Stimulated activated CD8-positive, alpha-beta memory T cell treated with anti-CD3 and anti-CD28 coated beads, Interleukin-15, amount 100 ng/mL, for 48 hours (primary cell): ENCODE results near the gene DXO.
"Not testable (repeated sequence)": the region's sequence is repeated elsewhere in the genome, so short reads cannot be mapped to it uniquely, and the experiment has no call there.

ENCODE experiments used
- DNase-seq, 2 donors: peaks; one replicate each; pipeline ENCODE4 v3.0.0-alpha.2; 2020; ENCODE audit warnings: low read depth in 2 of 2

DXO gene

GRCh38 chr6:31980195-31980876 lies 8.4 kb upstream of the DXO start:
- not testable (repeated sequence) for DNase-seq

DNA sequence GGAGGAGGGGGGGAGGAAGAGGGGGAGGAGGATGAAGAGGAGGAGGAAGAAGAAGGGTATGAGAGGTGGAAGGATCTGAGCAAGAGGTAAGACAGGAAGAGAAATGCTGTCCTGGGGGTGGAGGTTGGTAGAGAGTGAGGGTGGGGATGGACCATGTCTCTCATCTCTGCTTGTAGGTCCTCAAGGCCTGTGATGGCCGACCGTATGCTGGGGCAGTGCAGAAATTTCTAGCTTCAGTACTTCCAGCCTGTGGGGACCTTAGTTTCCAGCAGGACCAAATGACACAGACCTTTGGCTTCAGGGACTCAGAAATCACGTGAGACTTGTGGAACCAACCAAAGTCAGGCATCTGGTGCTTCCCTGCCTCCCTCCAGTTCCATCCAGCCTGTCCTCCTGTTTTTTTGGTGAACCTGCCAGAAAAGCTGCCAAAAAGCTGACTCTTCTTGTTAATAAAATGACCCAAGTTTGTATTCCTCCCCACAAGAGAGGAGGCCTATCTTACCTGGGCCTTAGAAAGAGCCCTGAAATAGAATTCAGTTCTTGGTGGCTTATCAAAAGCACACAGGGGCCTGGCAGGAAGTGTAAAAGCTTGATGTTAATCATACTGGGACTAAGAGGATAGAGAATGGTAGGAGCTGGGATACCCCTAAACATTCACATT lies 7.4 kb upstream of the DXO start:
- DNase-seq = no peak

DNA sequence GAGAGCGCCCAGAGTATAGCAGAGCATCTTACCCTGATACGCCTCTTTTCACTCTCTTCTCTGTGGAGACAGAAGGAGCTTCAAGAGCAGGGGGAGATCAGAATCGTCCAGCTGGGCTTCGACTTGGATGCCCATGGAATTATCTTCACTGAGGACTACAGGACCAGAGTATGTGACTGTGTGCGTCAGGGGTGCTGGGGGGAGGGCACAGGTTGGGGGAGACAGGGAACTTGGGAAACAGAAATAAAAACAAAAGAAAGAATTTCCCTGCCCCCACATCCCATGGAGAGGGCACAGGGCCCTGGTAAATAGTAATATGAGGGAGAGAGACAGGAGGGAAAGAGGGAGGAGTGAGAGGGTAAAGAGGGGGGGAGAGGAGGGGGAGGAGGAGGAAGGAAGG lies 6.9 kb upstream of the DXO start:
- no peak for DNase-seq

- DNase-seq = no peak
Measured at GRCh38 chr6:31977816-31978431, 6.0 kb upstream of the DXO start.

DNA sequence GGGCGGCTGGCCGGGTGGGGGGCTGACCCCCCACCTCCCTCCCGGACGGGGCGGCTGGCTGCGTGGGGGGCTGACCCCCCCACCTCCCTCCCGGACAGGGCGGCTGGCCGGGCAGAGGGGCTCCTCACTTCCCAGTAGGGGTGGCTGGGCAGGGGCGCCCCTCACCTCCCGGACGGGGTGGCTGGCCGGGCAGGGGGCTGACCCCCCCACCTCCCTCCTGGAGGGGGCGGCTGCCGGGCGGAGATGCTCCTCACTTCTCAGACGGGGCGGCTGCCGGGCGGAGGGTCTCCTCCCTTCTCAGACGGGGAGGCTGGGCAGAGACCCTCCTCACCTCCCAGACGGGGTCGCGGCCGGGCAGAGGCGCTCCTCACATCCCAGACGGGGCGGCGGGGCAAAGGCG lies 4.1 kb upstream of the DXO start:
- not testable (repeated sequence) for DNase-seq

- DNase-seq = no peak
Measured at GRCh38 chr6:31972709-31973350, 892 bp upstream of the DXO start.

DNA sequence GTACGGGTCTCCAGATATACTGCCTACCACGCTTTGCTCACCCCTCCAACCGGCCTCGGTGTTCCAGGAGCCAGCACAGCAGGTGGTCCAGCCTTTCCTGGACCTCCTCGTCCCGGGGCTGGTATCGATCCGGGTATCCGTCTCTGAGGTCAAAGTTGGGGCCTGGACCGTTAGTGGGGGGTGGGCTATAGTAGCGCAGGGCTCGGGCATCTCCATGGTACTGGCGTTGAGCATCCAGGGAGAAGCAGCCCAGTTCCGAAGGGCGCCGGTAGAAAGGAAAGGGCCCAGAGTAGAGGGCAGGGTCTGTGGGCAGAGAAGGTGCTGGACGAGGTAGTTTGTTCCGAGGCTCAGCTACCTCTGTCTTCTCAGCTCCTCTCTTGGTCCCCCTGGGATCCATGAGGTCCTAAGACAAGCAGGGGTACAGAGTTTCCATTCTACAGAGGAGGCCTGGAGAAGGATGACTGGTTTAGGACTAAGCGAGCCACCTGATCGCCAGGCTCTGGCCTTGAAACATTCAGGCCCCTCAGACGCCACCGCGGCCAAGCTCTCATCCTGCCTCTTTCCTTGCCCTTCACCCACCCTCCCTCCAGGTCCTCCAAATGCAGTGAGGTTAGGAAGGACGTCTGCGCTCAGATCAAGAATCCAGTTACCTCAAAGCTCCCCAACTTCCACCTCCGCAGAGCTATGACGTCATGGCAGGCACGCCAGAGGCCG lies 502 bp downstream of the DXO start:
- no peak for DNase-seq

- DNase-seq = no peak
Measured at GRCh38 chr6:31970604-31971271, 1.2 kb downstream of the DXO start.

DNA sequence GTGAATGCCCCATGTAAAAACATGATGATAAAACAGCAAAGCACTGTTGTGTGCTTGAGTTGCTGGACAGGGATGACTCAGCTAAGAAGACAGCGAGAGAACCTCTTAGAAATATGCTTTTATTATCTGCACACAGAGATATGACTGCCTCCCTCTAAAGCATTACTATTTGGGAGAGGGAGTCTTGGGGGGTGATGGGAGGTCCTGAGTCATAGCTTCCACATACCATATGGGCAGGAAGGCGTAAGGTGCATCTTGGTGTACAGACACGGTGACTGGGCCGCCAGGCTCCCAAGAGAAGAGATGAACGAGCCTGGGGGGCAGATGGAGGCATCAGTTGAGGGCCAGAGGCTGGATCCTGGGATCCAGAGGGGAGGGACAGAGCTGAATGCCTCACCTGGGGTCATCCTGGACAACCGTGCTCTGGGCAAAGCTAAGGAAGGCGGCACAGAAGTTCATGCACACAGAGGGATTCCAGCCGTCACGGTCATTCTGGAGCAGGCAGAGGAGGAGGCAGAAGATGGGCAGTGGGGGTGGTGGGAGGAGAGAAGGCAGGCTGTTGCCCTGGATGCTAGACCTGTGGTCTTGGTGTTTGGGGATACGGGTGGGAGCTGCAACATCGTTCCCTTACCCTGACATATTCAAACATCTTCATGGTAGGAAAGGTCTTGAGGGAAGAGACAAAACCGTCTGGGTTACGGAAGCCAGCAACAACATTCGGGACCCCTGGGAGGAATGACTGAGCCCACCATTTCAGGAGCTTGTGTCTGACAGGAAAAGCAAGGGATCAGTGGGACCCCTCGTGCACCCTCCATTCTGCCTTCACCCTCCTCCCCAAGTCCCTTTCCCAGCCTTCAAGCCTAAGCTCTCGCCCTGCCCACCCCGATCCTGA lies 2.0 kb downstream of the DXO start:
- no peak for DNase-seq

- no peak for DNase-seq
Measured at GRCh38 chr6:31968791-31969711, 2.9 kb downstream of the DXO start.

DNA sequence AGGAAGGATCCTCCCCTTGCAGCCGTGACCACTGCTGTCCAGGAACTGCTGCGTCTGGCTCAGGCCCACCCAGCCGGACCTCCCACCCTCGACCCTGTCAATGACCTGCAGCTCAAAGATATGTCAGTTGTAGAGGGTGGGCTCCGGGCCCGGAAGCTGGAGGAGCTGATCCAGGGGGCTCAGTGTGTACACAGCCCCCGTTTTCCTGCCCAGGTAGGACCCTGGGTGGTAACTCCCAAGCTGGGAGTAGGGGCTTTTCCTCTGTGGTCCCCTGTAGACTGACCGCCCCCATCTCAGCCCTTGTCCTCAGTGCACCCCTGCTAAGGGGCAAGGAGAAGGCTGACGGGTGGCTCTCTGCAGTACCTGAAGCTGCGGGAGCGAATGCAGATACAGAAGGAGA lies 3.6 kb downstream of the DXO start:
- DNase-seq = no peak

DNA sequence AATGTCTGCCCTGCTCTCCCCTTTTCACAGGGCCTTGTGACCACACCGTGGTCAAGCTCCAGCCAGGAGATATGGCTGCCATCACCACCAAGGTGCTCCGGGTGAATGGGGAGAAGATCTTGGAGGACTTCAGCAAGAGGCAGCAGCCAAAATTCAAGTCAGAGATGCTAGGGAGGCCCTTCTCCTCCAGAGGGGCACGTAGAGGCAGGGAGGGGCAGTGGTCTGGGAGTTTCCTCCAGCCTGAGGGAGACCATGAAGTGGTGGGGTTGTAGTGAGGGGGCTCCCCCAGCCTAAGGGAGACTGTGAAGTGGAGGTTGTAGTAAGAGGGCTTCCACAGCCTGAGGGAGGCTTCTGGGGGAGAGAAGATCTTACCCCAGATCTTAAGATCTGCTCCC lies 4.0 kb downstream of the DXO start:
- DNase-seq = no peak

DNA sequence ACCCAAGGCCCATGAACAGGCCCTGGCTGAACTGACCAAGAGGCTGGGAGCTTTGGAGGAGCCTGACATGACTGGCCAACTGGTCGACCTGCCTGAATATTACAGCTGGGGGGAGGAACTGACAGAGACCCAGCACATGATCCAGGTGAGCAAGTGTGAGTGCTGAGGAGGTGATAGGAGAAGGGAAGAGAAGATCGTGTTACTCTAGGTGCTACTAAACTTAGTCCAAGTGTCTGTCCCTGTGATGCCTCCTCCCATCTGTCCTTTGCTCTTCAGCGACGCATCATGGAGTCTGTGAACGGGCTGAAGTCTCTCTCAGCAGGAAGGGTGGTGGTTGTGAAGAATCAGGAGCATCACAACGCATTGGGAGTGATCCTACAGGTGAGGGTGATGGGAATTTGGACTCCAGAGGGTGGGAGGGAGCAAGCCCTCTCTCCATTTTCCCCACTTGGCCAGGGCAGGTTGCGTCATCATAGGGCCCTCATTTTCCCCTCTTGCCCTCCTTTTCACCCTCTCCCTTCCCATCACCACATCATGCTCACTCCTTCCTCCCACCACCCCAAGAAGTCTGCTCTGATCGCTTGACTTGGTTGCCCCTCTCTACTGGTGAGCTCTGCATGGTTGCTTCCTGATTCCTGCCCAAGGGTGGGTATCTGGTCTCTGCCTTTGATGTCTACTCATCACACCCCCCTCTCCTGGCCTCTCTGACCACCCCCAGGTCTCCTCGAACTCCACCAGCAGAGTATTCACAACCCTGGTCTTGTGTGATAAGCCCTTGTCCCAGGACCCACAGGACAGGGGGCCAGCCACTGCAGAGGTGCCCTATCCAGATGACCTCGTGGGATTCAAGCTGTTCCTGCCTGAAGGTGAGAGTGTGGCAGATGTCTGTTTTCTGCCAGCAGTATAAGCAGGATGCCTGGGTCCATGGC lies 4.7 kb downstream of the DXO start:
- no peak for DNase-seq

DNA sequence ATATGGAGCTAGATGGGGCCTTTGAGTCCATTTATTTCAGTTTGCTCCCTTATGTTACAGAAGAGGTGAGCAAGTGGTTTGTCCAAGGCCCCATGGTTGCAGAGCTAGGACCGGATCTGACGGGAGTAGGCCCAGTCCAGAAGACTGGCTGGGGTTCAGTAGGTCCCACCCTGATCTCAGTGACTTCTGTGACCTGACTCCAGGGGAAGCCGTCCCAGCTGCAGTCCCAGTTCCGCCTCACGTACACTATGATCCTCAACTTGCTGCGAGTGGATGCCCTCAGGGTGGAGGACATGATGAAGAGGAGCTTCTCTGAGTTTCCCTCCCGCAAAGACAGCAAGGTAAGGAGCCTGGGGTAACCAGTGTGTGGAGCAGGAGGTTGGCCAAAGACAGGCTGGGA lies 5.4 kb downstream of the DXO start:
- no peak for DNase-seq

DNA sequence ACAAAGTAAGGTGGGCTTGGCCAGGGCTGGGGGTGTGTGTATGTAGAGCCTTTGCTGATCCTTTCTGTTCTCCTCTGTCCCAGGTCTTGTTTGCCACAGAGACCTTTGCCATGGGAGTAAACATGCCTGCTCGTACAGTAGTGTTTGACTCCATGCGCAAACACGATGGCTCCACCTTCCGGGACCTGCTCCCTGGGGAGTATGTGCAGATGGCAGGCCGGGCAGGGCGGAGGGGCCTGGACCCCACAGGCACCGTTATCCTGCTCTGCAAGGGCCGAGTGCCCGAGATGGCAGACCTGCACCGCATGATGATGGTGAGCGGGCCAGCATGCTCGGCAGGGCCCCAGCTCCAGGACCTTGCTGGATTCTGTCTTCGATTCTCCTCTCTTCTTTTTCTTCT lies 6.2 kb downstream of the DXO start:
- no peak for DNase-seq

DNA sequence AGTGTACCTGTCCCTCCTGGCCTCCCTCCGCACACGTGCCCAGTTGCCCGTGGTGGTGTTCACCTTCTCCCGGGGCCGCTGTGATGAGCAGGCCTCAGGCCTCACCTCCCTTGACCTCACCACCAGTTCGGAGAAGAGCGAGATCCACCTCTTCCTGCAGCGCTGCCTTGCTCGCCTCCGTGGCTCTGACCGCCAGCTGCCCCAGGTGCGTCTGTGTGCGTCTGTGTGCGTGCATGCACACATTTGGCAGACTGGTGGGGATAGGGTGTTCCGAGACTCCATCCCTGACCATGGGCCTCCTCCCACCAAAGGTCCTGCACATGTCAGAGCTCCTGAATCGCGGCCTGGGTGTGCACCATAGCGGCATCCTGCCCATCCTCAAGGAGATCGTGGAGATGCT lies 8.0 kb downstream of the DXO start:
- no peak for DNase-seq

DNA sequence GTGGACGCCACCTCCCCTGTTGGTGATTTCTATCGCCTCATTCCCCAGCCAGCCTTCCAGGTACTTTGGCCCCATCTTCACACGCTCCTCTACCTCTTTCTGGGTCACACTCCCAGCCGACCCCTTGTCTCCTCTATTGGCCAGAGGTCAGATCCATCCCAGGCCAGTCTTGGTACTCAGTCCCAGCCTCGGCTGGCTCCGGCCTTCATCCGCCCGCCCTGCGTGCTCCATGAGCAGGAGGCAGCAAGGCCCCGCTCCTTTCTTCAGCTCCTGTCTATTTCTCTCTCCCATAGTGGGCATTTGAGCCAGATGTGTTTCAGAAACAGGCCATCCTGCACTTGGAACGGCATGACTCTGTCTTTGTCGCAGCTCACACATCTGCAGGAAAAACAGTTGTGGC lies 10.3 kb downstream of the DXO start:
- DNase-seq = no peak
